MV-4-11 (cell line): ENCODE measurements around the gene CHKA.
A peak's percentile ranks its signal among the peaks of the same experiment; 100 is the strongest.
"Not testable (repeated sequence)": the region's sequence is repeated elsewhere in the genome, so short reads cannot be mapped to it uniquely, and the experiment has no call there.

Source experiments
- DNase-seq: peaks from one replicate; lab custom pipeline; 2025; lab: John Stamatoyannopoulos, UW

CHKA gene

DNA sequence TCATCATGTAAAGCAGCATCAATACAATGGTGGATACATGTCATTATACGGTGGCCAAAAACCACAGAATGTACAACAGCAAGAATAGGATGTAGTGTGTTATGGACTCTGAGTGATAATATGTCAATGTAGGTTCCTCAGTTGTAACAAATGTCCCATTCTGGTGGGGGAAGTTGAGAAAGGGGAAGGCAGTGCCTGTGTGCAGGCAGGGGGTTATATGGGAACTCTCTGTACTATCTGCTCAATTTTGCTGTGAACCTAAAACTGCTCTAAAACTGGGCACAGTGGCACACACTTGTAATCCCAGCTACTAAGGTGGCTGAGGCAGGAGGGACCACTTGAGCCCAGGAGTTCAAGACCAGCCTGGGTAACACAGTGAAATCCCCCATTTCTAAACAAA is 5.9 kb downstream of the CHKA start:
- peak; percentile 63 for DNase-seq

DNA sequence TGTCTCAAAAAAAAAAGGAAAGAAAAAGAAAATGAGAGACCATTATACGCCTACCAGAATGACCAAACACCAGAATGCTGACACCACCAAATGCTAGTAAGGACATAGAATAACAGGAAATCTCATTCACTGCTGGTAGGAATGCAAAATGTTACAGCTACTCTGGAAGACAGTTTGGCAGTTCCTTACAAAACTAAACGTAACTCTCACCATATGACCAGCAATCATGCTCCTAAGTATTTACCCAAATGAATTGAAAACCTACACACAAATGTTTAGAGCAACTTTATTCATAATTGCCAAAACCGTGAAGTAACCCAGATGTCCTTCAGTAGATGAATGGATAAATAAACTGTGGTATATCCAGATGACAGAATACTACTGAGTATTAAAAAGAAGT is 7.2 kb downstream of the CHKA start:
- DNase-seq = no peak

- no peak for DNase-seq
These were observed 13.5 kb downstream of the CHKA start for GRCh38 chr11:68107689-68108088.

GRCh38 chr11:68106165-68106940 is 14.8 kb downstream of the CHKA start:
- DNase-seq = no peak

DNA sequence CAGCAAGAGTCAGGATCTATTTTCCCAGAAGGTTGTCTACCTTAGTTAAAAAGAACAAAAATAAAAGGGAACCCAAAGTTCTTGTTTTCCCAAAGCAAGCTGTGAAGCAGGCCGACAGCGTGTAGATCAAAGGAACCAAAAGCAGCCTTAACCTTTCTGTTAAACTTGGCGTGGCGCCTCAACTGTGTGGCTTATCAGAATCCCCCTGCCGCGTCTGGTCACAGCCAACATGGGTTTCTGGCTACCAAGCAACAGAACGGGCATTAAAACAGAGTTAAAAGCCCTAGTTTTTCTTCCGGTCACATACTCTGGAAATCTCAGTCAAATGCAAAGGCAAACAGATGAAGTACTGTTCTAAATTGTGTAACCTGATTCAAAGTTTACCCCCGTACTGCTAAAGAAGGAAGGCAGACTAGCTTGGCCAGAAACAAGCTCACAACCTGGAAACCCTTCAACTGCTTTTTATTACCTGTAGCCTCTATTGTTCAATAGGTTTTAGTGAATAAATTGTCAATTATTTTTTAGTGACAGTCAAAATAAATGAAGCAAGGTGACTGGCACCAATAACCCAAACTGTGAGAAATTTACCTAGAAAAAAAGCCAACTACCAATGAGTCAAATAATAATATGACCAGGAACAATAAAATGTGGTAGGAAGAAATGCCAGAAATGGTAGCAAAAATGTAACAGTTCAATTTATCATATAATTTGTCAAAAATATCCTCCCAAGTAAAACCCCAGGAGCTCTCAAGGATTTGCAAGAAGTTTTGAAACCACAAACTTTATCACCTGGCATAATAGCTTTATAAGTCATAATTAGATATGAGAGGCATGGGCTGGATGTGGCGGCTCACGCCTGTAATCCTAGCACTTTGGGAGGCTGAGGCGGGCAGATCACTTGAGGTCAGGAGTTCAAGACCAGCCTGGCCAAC is 21.4 kb downstream of the CHKA start:
- DNase-seq = no peak

DNA sequence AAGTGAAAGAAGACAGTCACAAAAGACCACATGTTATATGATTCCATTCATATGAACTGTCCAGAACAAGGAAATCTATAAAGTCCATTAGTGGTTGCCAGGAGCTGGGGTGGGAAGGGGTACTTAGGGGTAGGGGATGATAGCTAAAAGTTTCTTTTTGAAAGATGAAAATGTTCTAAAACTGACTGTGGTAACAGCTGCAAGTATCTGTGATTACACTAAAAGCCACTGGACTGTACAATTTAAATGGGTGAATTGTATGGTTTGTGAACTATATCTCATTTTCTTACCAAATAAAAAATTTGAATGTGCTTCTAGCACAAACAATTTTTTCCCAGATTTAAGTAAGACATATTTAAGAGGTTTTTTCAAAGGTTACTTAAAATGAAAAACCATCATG is 22.1 kb downstream of the CHKA start:
- no peak for DNase-seq

- no peak for DNase-seq
These were observed 24.2 kb downstream of the CHKA start for GRCh38 chr11:68096962-68097361.

DNA sequence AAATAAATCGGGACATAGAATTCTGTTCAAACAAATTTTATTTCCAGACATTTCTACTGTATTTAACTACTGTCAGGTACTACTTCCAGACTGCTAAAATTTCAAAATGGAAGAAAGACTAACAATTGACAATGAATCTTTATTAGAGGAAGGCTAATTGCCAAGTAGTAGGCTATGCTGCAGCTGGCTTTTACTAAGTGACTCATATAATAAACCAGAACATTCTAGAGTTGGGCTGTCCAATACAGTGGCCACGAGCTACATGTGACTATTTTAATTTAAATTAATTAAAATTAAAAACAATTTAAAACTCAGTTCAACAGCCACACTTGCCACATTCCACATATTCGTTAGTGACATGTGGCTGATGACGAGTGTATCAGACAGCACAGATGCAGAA is 27.6 kb downstream of the CHKA start:
- no peak for DNase-seq

DNA sequence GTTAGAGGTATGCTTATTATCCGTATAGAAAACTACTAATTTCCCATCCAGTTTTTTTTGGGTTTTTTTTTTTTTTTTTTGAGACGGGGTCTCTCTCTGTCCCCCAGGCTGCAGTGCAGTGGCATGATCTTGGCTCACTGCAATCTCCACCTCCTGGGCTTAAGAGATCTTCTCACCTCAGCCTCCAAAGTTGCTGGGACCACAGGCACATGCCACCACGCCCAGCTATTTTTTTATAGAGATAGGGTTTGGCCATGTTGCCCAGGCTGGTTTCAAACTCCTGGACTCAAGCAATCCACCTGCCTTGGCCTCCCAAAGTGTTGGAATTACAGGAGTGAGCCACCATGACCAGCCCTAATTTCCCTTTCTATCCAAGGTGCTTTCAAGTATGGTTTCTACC is 28.2 kb downstream of the CHKA start:
- DNase-seq = not testable (repeated sequence)

DNA sequence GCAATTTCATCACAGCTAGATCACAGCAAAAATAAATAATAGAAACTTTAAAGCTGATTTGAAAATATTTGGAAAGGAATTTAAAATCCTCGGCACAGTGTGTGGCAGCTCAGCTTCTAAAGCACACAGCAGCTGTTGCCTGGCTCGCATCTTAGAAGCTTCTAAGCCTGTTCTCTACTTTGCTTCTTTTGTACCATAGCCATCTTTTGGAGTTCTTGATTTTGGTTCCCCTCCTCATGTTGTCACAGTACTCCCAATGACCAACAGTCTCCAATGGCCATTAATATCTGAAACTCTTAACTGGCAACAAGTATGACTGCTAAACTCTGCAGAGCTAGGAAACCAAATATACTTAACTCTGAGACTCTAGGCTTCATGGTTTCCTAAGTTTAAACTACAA is 28.8 kb downstream of the CHKA start:
- DNase-seq = no peak

DNA sequence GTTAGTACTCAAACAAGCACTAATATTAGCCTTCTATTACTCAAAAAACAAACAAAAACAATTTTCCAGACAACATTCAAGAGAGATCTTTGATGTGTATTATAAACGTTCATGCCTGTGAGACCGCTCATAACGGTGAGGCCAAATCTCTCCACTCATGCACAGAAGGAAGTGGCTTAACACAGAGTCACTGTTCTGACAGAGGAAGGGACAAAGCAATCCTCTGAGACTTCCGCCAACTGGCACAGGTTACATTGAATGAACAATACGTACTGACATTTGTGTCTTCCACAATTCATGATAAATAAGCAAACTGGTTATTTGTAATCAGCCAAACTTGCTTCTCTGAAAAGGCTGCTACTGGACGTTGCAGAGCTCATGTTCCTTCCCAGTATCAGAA is 30.5 kb downstream of the CHKA start:
- DNase-seq = peak; percentile 62

GRCh38 chr11:68090287-68090686 is 30.9 kb downstream of the CHKA start:
- no peak for DNase-seq

GRCh38 chr11:68089679-68090078 is 31.5 kb downstream of the CHKA start:
- no peak for DNase-seq

- no peak for DNase-seq
These were observed 37.7 kb downstream of the CHKA start for GRCh38 chr11:68083517-68083916.

- no peak for DNase-seq
These were observed 38.7 kb downstream of the CHKA start for GRCh38 chr11:68082481-68082880.

DNA sequence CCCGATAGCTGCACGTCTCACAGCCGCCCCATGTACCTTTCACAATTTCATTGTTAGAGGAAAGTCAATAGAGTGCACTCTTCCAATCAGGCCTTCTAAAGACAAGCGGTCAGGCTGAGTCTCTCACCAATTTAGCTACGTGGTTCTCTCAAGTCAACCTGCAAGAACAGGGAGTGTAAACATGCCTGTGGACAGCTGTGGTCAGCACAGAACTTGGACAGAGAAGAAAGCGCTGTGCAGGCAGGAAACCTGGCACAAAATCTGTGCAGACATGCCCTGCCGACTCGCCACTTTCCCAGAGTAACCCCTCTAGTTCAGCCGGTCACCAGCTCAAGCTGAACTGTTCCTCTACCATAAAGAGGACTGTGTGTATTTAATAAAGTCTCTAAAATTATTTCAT is 39.5 kb downstream of the CHKA start:
- DNase-seq = no peak

DNA sequence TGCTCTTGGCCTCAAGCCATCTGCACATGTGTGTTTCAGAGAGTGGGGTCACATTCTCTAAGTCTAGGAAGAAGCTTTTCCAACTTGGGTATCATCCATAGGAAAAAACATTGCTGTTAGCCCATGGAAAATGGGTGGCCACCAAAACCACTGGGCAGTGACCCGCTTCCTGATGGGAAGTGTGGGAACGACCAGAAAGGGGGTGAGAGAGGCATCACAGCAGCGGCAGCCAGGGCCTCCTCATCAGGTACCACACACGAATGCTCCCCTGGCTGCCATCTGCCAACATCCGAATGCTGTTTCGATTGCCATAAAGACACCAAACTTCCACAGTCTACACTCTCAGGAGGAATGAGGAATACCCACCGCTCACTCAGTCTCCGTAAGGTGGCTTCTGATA is 40.3 kb downstream of the CHKA start:
- DNase-seq = no peak

DNA sequence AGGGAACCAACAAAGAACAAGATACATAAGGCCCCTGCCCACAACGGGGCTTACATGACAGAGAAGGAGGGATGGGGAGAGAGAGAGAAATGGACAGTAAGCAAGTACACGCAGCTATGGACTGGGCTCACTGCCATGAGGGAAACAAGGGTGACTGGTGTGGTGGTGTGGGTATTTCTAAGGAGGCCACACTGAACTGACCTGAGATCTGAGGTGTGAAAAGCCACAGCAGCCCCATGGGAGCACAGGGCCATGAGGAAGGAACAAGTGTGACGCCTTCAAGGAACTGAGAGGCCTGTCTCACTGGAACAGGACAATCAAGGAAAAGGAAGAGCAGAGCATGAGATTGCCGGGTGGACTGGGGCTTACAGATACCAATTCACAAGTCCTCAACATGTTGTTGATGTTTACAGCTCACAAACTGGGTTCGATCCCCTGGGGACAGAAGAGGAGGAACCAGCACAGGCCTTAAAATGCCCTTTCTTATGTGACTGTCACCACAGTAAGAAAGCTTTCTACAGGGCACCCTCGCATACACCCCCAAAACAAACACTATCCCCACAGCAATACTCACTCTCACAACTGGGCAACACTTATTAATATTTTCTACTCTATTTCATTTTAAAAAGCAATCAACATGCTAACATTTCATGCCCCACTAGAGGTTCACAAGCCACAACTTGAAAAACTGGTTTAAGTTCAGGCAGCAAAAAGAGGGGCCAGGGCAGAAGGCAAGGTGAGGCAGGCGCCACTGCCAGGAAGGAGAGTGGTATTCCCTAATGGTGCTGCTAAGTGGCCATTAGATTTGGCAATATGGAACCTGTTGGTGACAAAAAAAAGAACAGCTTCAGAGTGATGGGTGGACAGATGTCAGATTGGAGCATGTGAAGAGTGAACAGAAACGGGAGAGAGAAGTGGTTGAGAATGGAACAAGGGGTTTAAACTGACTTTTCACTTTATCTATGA is 43.3 kb downstream of the CHKA start:
- no peak for DNase-seq

DNA sequence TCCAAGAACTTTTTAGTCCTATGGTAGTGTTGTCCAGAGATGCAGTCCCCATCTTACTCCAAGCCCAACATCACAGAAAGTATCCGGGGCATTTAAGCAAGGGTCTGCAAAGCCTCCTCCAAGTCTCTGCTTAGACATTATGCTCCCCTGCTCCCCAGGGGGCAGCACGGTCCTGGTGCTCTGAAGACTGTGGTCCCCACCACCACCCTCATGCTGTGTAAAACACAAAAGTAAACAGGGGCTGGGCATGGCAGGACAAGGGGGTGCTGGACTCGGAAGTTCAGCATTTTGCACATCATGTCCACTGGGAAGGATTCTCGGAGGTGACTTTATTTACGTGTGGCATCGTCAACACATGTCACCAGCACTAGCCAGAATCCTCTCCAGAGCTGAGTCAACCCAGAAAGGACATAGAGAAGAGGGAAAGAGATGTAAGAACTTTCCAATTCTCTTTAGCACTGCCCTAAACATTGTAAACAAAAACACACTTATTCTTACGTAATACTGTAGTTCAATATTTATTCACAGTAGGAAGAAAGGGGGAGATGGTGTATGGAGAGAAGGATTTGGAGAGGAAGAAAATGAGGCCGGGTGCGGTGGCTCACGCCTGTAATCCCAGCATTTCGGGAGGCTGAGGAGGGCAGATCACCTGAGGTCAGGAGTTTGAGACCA is 44.7 kb downstream of the CHKA start:
- DNase-seq = no peak

- no peak for DNase-seq
These were observed 46.4 kb downstream of the CHKA start for GRCh38 chr11:68074584-68075352.
